SK-N-MC (cell line): ENCODE data around the gene LTA4H.

Experiments
- EZH2 ChIP-seq: fragments of 200-600 bp; sonication (generic); IDR thresholded peaks from one replicate; pipeline ENCODE4 v1.6.1; 2017; ENCODE audit warnings: antibody characterized with exemption
- FOXP2 ChIP-seq: optimal IDR thresholded peaks from 2 replicates; pipeline ENCODE3; 2011; ENCODE audit warnings: mild to moderate bottlenecking, moderate library complexity; ENCODE audit not compliant: insufficient read depth; ENCODE audit errors: extremely low read length, control extremely low read depth
- POLR2AphosphoS5 ChIP-seq: IDR thresholded peaks from 2 replicates; pipeline ENCODE4 v1.6.1; 2012; ENCODE audit warnings: mild to moderate bottlenecking, low read depth, low read length, borderline replicate concordance

DNA sequence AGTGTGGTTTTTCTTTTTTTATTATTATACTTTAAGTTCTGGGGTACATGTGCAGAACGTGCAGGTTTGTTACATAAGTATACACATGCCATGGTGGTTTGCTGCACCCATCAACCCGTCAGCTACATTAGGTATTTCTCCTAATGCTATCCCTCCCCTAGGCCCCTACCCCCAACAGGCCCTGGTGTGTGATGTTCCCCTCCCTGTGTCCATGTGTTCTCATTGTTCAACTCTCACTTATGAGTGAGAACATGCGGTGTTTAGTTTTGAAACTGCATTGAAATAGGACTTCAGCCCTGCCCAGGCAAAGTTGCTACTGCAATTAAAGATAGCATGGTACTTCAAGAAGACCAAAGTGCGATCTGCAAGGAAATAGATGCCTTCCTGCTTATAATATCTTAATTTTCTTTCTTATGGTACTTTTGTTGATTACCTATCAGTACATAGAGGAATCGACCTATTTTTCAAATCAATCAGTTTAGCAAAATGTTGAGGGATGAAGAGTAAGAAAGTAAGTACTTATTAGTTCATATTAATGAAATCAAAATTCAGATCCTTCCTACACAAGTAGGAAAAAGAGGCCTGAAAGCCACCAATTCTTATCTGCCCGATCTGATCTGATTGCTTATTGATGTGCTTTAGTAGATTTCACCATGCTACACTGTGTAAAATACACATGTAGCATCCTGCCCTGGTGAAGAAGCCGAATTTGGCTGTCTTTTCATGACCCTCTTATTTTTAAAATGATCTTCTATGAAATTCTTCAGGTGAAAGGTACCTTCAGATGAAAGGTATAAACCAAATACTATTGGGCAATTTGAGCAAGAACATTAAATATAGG, 1.6 kb downstream of the LTA4H start:
- TF ChIP-seq POLR2AphosphoS5 (no peak), EZH2 (no peak), FOXP2 (no peak)
